Spleen (tissue), 11 donors: ENCODE measurements around the gene MC1R. TPM values are rescaled to one million over a fixed set of nuclear protein-coding genes. Genes with fewer than 3 reads are reported as not detected.
"Not testable (repeated sequence)": the region's sequence is repeated elsewhere in the genome, so short reads cannot be mapped to it uniquely, and the experiment has no call there.

Experiments used
- DNase-seq: peaks from one replicate; pipeline ENCODE4 v3.0.0-alpha.2; 2020
- H3K27ac ChIP-seq, 8 donors: fragments of 200-600 bp; sonication (generic) in 7 of 8; 1 replicate in 4 of 8; 2 replicates in 4 of 8; pipeline versions ENCODE4 v1.5.0 to v1.8.0; 2016 to 2021; ENCODE audit warnings: inconsistent platforms in 4 of 8, mild to moderate bottlenecking in 4 of 8, moderate library complexity in 1 of 8
- H3K27me3 ChIP-seq, 7 donors: fragments of 200-600 bp; sonication (generic) in 6 of 7; replicated peaks in 1 of 7; 1 replicate in 4 of 7; 2 replicates in 3 of 7; pipeline versions ENCODE4 v1.5.0 to v1.8.0; 2016 to 2021; ENCODE audit warnings: inconsistent platforms in 3 of 7, mild to moderate bottlenecking in 1 of 7
- H3K36me3 ChIP-seq, 6 donors: fragments of 200-600 bp; sonication (generic) in 5 of 6; 1 replicate in 4 of 6; 2 replicates in 2 of 6; pipeline versions ENCODE4 v1.5.0 to v1.8.0; 2016 to 2021; ENCODE audit warnings: inconsistent platforms in 2 of 6
- H3K4me1 ChIP-seq, 6 donors: fragments of 200-600 bp; sonication (generic) in 5 of 6; 1 replicate in 3 of 6; 2 replicates in 3 of 6; pipeline versions ENCODE4 v1.5.0 to v1.8.0; 2016 to 2021; ENCODE audit warnings: inconsistent platforms in 3 of 6
- H3K4me3 ChIP-seq, 8 donors: fragments of 200-600 bp; sonication (generic) in 7 of 8; 1 replicate in 4 of 8; 2 replicates in 4 of 8; pipeline versions ENCODE4 v1.5.0 to v1.8.0; 2016 to 2021; ENCODE audit warnings: inconsistent platforms in 4 of 8, mild to moderate bottlenecking in 4 of 8, moderate library complexity in 2 of 8
- H3K9me3 ChIP-seq, 8 donors: fragments of 200-600 bp; sonication (generic) in 7 of 8; 1 replicate in 4 of 8; 2 replicates in 4 of 8; pipeline versions ENCODE4 v1.5.0 to v1.8.0; 2016 to 2021; ENCODE audit warnings: inconsistent platforms in 4 of 8
- CTCF ChIP-seq, 11 experiments: fragments of 200-600 bp in 7 of 11; fragments of 450-650 bp in 4 of 11; sonication (generic) in 4 of 11; IDR thresholded peaks in 8 of 11; conservative IDR thresholded peaks in 3 of 11; 1 replicate in 7 of 11; 2 replicates in 4 of 11; pipeline versions ENCODE4 v1.4.0 to v1.8.0; 2016 to 2021; ENCODE audit warnings: antibody characterized with exemption in 11 of 11, inconsistent platforms in 4 of 11, mild to moderate bottlenecking in 1 of 11
- POLR2A ChIP-seq, 3 donors: fragments of 450-650 bp; IDR thresholded peaks; one replicate each; pipeline ENCODE4 v1.5.1; 2017; ENCODE audit warnings: antibody characterized with exemption in 3 of 3, mild to moderate bottlenecking in 1 of 3
- POLR2AphosphoS5 ChIP-seq, 3 donors: sonication (generic); formaldehyde crosslinking; IDR thresholded peaks; one replicate each; pipeline ENCODE4 v1.5.1; 2017; ENCODE audit warnings: antibody characterized with exemption in 3 of 3
- WGBS, 5 donors: extraction: QIAGEN DNeasy Blood & Tissue Kit in 3 of 5; methylation state at CpG; one replicate each; pipeline versions ENCODE4 v1.1.5 to v1.1.7; 2013 to 2018; 5-methylcytosine and 5-hydroxymethylcytosine counted together
- intact Hi-C: fragments of 100-400 bp; cut with DNase I; formaldehyde crosslinking; loops from one replicate; pipeline ENCODE4 v1.15.0; 2023; ENCODE audit warnings: low total_unique reads
- polyA plus RNA-seq, 3 donors: library from polyadenylated mRNA; stranded (reverse); fragments of 200-250 nt; gene quantifications; one replicate each; pipeline ENCODE4 v1.2.1, GENCODE V29; 2013
- total RNA-seq, 7 donors: library from RNA; depleted of rRNA in 3 of 7; stranded (reverse); fragments of >200 nt in 3 of 7; fragmentation: NEBNext Ultra II Directional in 4 of 7; extraction: Animal tissue kit (Norgen Biotek cat#: 25700) in 4 of 7; gene quantifications; one replicate each; pipeline versions ENCODE4 v1.1.0 to v1.2.1, GENCODE V29; 2016 to 2021
- donor health status: healthy with polysubstance abuse.
- donor health status: DM: no; HTN: no; CAD: no; lungs with moderate emphysema.
- donor health status: DM: no; HTN: no; CAD: no.
- donor health status: Bipolar disorder and iron deficiency.
- donor health status: healthy.
- donor health status: DM: no; HTN: no; CAD: no.
- donor health status: DM: yes; HTN: yes; CAD: no.

MC1R gene
- total and polyA plus RNA-seq, 10 donors: 2.4 to 12.5 (median 4.5) TPM

GRCh38 chr16:89965447-89966225 lies 47.0 kb downstream of the MC1R start:
- no peak for DNase-seq
- 87 to 93% (median 92%) methylated on average over 16 to 30 of the region's 30 CpGs for WGBS, 5 donors
- no peak overlapping the region for H3K27ac ChIP-seq
- H3K36me3 ChIP-seq: peaks cover 0 to 74% (median 24%) of the 10 kb centered on the region in 6 donors
- no peaks in the 10 kb centered on the region for H3K9me3 ChIP-seq
- peaks cover 0 to 27% (median 9%) of the 10 kb centered on the region in 6 donors for H3K4me1 ChIP-seq
- no peaks in the 10 kb centered on the region for H3K27me3 ChIP-seq
- TF ChIP-seq POLR2AphosphoS5 (IDR thresholded peaks at IDR 0.05) (no peak), POLR2A (IDR thresholded peaks at IDR 0.05) (no peak), CTCF (IDR thresholded peaks at IDR 0.05 in 8 of 11, conservative IDR thresholded peaks at IDR 0.05 in 3 of 11) (no peak)
- no peak overlapping the region for H3K4me3 ChIP-seq
- intact Hi-C loops: no loop called here

- TF ChIP-seq CTCF (IDR thresholded peaks at IDR 0.05 in 8 of 11, conservative IDR thresholded peaks at IDR 0.05 in 3 of 11) (no peak), POLR2A (IDR thresholded peaks at IDR 0.05) (no peak), POLR2AphosphoS5 (IDR thresholded peaks at IDR 0.05) (no peak)
- Histone ChIP-seq H3K36me3 (peaks cover 0 to 63% (median 21%) of the 10 kb centered on the region in 6 donors), H3K9me3 (no peaks in the 10 kb centered on the region), H3K4me1 (peaks cover 8 to 38% (median 21%) of the 10 kb centered on the region in 6 donors), H3K27me3 (no peaks in the 10 kb centered on the region), H3K27ac (peak overlapping the region in 3 of 8 donors; percentile 13 to 46 (median 39)), H3K4me3 (no peak overlapping the region)
- intact Hi-C loops: no loop called here
- no peak for DNase-seq
- 76 to 89% (median 85%) methylated on average over 6 to 9 of the region's 9 CpGs for WGBS, 5 donors
Measured at GRCh38 chr16:89966756-89967155, 48.1 kb downstream of the MC1R start.

GRCh38 chr16:89967436-89967835 lies 48.8 kb downstream of the MC1R start:
- H3K9me3 ChIP-seq, intact Hi-C loops, H3K27me3 ChIP-seq, H3K4me3 ChIP-seq, DNase-seq: not testable (repeated sequence)
- Histone ChIP-seq H3K27ac (peak overlapping the region in 3 of 8 donors; percentile 13 to 46 (median 39)), H3K36me3 (peaks cover 0 to 56% (median 20%) of the 10 kb centered on the region in 6 donors), H3K4me1 (peaks cover 11 to 42% (median 23%) of the 10 kb centered on the region in 6 donors)
- WGBS, 5 donors: 49 to 84% (median 73%) methylated on average over 5 of the region's 5 CpGs

GRCh38 chr16:89968074-89968473 lies 49.4 kb downstream of the MC1R start:
- H3K9me3 ChIP-seq, DNase-seq, intact Hi-C loops, H3K4me3 ChIP-seq, H3K27me3 ChIP-seq: not testable (repeated sequence)
- Histone ChIP-seq H3K27ac (peak overlapping the region in 2 of 8 donors; percentile 39 to 46), H3K4me1 (peaks cover 12 to 44% (median 25%) of the 10 kb centered on the region in 6 donors), H3K36me3 (peaks cover 0 to 50% (median 20%) of the 10 kb centered on the region in 6 donors)
- 88 to 96% (median 92%) methylated on average over 11 of the region's 11 CpGs for WGBS, 5 donors

GRCh38 chr16:89969741-89970410 lies 51.2 kb downstream of the MC1R start:
- intact Hi-C loops: no loop called here
- Histone ChIP-seq H3K36me3 (peaks cover 0 to 32% (median 12%) of the 10 kb centered on the region in 6 donors), H3K27me3 (no peaks in the 10 kb centered on the region), H3K4me3 (no peak overlapping the region), H3K27ac (peak overlapping the region in 4 of 8 donors; percentile 6 to 51 (median 18)), H3K9me3 (no peaks in the 10 kb centered on the region), H3K4me1 (peaks cover 25 to 62% (median 42%) of the 10 kb centered on the region in 6 donors)
- 63 to 76% (median 70%) methylated on average over 6 of the region's 6 CpGs for WGBS, 5 donors
- no peak for TF ChIP-seq POLR2AphosphoS5 (IDR thresholded peaks at IDR 0.05)
- TF ChIP-seq POLR2A (IDR thresholded peaks at IDR 0.05): no peak
- TF ChIP-seq CTCF (IDR thresholded peaks at IDR 0.05 in 8 of 11, conservative IDR thresholded peaks at IDR 0.05 in 3 of 11): no peak
- DNase-seq: no peak
